IPS-NIHi7 (cell line): ENCODE measurements around the gene SLC25A36.

Experiments
- DNase-seq: peaks from one replicate; pipeline ENCODE4 v3.0.0; 2012; ENCODE audit warnings: mixed read lengths; ENCODE audit errors: extremely low spot score

SLC25A36 gene, protein sequence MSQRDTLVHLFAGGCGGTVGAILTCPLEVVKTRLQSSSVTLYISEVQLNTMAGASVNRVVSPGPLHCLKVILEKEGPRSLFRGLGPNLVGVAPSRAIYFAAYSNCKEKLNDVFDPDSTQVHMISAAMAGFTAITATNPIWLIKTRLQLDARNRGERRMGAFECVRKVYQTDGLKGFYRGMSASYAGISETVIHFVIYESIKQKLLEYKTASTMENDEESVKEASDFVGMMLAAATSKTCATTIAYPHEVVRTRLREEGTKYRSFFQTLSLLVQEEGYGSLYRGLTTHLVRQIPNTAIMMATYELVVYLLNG

GRCh38 chr3:140941434-140942220 is at the start of gene SLC25A36:
TSS of gene SLC25A36 (plus strand) at chr3:140941836. CDS start at chr3:140942055, 219 bp downstream.
- DNase-seq: peak; percentile 95

DNA sequence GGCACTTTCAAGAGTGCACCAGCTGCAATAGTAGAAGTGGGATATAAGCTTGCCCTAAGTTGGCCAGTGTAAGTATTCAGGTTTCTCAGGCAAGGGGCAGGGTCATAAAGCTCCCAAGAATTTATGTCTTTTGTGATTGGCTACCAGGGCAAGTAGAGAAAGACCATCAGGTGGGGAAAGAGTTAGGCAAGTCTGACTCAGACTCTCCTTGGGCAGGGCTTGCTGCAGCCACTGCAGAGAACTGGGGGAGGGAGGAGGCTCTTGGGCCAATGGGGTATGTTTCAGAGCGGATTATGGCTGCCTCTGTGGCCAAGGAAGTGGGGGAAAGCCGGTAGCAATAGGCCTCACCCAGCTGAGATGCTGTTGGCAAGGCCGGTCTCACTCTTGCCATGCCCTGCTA is 44.6 kb upstream of the SLC25A36 start:
- DNase-seq: no peak

DNA sequence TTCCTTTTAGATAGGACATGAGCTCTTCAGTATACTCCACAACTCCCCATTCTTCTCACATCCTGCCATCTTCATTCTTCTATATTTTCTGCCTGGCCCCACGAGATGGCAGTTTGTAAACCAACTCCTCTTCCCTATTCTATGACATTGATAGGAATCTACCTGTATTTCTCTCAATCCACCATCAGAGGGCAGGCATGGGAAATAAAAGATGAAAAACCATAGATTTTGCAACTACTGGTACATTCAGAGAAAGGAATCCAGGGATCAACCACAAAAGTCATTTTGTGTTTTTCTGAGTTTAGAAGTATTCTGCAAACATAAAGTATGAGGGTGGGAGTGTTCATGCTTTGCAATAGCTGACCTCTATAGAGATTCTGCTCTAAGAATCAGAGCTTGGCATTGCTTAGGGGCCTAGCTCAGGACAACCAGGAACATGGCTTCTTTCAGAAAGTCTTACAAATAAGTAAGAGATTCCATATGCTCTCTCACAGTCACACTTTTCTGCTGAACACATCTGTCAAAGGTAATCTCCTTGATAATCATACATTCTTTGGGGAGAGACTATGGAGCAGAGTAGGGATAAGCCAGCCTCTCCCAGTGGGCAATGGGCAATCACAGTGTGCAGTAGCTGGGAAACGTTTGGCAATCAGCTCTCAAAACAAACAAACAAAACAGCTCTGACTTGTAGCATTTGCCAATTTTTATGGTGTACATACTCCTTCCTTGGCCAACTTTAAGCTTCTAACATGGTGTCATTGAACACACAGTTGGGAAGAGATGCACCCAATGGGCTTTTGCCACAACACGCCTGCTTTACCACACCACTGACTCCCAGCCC is 43.1 kb upstream of the SLC25A36 start:
- DNase-seq: peak; percentile 56

DNA sequence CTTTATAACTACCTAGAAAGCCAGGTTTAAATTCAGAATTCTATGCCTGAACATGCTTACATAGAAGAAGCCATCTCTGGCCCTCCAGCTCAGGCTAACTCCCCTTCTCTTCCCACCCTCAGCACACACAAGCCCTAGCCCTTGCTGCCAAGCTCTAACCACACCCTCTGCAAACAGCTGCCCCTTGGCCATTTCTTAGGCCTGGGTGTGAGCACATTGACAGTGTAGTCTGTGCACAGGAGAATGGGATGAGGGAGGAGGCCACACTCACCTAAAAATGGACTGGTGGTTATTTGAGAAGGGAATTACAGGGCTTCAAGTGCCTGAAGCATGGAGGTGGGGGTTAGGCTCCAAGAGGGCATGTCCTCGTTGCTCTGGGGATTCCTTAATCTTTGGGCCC is 42.3 kb upstream of the SLC25A36 start:
- DNase-seq: no peak

GRCh38 chr3:140902791-140903190 is 38.8 kb upstream of the SLC25A36 start:
- no peak for DNase-seq

- no peak for DNase-seq
Observed at GRCh38 chr3:140903196-140903595, 38.4 kb upstream of the SLC25A36 start.

- DNase-seq: no peak
Observed at GRCh38 chr3:140904521-140904920, 37.1 kb upstream of the SLC25A36 start.

- no peak for DNase-seq
Observed at GRCh38 chr3:140905559-140905958, 36.1 kb upstream of the SLC25A36 start.

DNA sequence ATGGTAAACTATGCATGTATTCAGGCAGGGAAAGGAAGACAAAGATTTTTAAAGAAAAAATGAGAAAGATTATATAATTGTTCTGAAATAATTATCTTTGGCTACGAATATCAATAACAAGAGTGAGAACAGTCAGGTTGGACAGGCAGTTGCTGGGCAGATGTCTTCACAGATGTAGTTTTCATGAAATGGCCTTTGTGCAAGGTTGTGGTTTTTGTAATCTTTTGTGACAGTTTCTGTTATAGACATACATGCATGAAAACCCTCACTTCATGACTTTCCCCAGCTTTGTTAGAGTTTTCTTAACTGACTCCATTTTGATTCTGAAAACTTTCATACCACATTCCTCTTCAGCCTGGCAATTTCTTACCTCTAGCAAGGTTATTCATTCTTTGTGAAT is 34.9 kb upstream of the SLC25A36 start:
- no peak for DNase-seq

- DNase-seq: peak; percentile 69
Observed at GRCh38 chr3:140910860-140911259, 30.8 kb upstream of the SLC25A36 start.

DNA sequence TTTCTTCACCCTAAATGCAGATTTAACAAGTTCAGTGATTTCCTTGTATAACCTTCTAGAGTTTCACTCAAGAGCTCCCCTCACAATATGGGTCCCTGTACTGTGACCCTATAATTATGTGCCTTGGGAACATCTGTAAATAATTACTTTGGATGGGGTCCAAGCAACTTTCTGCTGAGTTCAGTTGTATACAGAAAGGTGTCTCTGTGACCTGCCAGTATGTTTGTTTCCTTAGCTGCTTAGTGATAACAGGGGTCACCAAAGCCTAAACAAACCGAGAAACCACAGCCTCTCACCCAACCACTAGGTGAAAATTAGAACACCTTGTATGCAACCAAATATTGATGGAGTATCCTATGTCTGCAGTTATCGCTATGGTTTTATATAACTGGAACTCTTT is 29.8 kb upstream of the SLC25A36 start:
- DNase-seq: no peak

GRCh38 chr3:140913728-140914127 is 27.9 kb upstream of the SLC25A36 start:
- DNase-seq: no peak

GRCh38 chr3:140914384-140914945 is 27.2 kb upstream of the SLC25A36 start:
- DNase-seq: no peak

- DNase-seq: no peak
Observed at GRCh38 chr3:140916603-140917002, 25.0 kb upstream of the SLC25A36 start.

DNA sequence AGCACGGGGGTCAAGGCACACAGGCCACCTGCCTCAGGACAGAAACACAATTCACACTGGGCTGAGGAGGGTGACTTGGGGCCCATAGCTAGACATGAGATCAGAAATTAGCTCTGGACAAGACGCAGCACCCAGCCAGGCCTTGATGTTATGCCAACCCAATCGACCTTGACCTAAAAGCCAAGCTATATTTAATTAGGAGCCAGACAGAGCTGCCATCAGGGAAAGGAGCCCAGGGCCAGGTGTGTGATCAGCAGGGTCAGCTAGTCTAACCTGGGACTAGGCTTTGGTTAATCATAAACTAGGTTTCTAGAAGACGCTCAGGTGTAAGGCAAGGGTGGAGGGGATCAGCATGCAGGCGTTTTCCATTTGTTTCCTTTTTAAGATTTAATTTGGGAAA is 23.9 kb upstream of the SLC25A36 start:
- DNase-seq: no peak

GRCh38 chr3:140920029-140920428 is 21.6 kb upstream of the SLC25A36 start:
- no peak for DNase-seq

- DNase-seq: peak; percentile 65
Observed at GRCh38 chr3:140922634-140923033, 19.0 kb upstream of the SLC25A36 start.

GRCh38 chr3:140924097-140924873 is 17.4 kb upstream of the SLC25A36 start:
- no peak for DNase-seq

DNA sequence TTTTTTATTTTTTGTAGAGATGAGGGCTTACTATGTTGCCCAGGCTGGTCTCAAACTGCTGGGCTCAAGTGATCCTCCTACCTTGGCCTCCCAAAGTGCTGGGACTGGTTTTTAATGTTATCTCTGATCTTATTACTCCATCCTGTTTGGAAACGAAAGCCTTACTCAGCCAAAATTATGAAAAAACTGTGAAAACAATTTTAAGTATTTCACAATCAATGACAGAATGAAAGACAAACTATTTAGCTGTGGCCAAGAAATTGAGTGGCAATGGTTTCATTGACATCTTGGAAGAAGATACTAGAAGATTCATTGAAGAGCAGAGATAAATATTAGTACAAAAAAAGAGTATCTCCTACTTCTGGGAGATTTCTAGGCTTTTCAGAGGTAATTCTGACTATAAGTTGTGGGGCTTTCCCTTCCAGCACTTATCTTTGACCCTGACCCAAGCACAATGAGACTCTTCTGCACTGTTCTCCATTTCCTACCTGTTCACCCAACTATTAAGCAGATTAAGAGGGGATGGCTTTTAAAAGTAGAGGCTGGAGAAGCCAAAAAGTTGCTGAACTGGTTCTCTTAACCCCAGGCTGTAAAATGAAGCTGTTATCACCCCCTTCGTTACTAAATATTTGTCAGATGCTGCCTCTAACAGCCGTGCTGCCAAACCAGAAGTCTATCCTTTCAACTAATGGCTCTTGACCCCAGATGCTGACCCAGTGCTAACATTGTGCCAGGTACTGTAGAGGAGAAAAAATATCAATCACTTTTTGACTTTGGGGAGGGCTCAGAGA is 14.2 kb upstream of the SLC25A36 start:
- DNase-seq: no peak

DNA sequence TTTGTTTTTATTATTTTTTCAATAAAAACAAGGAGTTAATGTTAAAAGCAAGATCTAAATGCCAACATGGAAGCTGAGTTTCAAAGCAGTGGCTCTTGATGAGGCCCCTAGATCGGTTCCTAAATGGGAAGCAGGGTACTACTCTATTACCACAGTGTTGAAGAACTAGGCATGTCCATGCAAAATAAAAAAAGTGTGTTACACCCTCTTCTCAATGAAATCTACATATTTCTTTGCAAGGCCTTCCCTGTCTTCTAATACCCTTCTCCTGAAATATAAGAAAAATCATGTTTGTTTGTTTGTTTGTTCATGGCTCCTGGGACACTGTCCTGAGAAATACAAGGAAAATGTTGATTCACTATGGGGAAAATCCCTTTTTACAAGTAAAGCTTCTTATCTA is 12.2 kb upstream of the SLC25A36 start:
- no peak for DNase-seq
